GM12872 (cell line): ENCODE measurements around the gene FOXN3.

ENCODE experiments used
- TF ChIP-seq, protein P1 (sequence below): IDR thresholded peaks from 3 replicates; pipeline ENCODE4 v1.5.1; 2011; ENCODE audit warnings: low read depth, mild to moderate bottlenecking, low read length, moderate library complexity; ENCODE audit not compliant: insufficient read depth

Gene FOXN3

GRCh38 chr14:89277203-89277602 lies 139.8 kb downstream of the FOXN3 start:
- TF ChIP-seq, protein P1, sequence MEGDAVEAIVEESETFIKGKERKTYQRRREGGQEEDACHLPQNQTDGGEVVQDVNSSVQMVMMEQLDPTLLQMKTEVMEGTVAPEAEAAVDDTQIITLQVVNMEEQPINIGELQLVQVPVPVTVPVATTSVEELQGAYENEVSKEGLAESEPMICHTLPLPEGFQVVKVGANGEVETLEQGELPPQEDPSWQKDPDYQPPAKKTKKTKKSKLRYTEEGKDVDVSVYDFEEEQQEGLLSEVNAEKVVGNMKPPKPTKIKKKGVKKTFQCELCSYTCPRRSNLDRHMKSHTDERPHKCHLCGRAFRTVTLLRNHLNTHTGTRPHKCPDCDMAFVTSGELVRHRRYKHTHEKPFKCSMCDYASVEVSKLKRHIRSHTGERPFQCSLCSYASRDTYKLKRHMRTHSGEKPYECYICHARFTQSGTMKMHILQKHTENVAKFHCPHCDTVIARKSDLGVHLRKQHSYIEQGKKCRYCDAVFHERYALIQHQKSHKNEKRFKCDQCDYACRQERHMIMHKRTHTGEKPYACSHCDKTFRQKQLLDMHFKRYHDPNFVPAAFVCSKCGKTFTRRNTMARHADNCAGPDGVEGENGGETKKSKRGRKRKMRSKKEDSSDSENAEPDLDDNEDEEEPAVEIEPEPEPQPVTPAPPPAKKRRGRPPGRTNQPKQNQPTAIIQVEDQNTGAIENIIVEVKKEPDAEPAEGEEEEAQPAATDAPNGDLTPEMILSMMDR, result no peak

- TF ChIP-seq, protein P1, result no peak
These were observed 140.5 kb downstream of the FOXN3 start for GRCh38 chr14:89276424-89276975.

DNA sequence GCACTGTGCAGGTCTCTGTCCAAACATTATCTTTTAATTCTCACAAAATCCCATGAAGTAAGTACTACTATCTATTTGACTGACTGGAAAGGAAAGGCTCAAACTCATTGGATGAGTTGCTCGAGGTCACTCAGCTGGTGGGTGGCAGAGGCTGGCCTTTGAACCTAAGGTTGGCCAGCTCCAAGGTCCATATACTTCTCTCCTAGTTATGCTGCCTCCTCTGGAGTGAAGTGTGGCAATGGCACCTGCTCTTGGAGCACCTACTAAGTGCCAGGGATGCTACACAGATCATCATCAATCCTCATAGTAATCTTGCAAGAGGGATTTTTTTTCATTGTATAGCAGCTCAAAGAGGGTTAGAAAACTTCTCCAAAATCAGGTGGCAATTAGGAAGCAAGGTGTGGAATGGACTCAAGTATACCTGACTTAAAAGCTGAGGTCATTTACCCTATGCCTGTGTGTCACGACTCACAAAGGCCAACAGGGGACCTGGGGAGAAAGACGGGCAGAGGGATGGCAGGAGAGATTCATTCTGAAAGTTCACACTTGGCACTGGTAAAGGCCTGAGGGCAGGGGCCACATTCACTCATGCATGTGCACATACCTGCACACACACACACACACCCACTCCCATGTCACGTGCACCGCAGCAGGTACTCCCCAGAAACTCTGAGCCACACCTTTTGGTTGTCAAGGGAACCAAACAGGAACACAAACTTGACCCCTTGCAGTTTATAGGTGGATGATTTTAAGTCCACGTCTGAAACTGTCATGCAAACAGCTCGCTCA lies 146.4 kb downstream of the FOXN3 start:
- TF ChIP-seq, protein P1, result no peak

GRCh38 chr14:89269404-89269803 lies 147.6 kb downstream of the FOXN3 start:
- TF ChIP-seq, protein P1, result no peak

DNA sequence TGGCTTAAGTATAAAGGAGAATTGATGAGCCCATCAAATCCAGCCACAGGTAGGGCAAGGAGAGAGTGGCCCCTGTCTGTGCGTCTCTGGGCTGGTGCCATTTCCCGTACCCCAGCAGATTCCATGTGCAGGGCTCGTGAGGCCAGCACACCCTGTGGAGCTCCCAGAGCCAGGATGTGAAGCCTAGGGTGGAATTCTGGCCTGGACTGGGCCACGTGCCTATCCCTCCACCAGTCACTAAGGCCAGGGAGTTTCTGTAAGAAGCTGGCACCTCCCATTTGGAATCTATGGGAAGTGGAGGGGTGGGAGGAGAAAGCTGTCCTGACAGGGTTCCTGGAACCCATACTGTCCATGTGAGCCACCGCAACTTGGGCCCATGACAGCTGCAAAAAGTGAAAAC lies 148.5 kb downstream of the FOXN3 start:
- TF ChIP-seq, protein P1, result no peak

GRCh38 chr14:89267656-89268055 lies 149.4 kb downstream of the FOXN3 start:
- TF ChIP-seq, protein P1, result no peak

DNA sequence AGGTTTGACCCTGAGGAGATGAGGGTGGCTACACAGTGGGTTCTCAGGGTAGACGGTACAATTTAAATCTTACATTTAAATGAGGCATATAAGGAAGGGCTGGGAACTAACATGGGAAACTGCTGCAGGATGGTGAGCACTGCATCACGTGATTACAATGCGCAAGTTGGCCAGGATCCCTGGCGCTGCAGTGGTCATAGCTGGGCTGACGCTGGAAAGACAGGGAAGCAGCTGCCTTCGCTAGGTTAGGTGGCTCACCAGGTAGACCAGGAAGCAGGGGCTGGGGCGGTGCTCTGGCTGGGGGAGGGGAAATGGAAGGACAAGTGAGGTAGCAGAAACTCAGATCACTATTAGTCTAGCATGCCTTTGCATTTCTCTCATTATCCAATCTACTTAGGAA lies 149.9 kb downstream of the FOXN3 start:
- TF ChIP-seq, protein P1, result no peak
